Peyer's patch (tissue), 4 donors: ENCODE data around the gene MEFV. TPM values are rescaled to one million over a fixed set of nuclear protein-coding genes. Genes with fewer than 3 reads are reported as not detected.

Source experiments
- DNase-seq, 3 donors: peaks; one replicate each; pipeline ENCODE4 v3.0.0-alpha.2; 2017 to 2019
- H3K27ac ChIP-seq, 4 donors: fragments of 200-600 bp; sonication (generic); one replicate each; pipeline ENCODE4 v1.5.1; 2016 to 2019
- H3K27me3 ChIP-seq, 2 donors: fragments of 200-600 bp; sonication (generic); one replicate each; pipeline ENCODE4 v1.5.1; 2019
- H3K36me3 ChIP-seq, 3 donors: fragments of 200-600 bp; sonication (generic); one replicate each; pipeline ENCODE4 v1.5.1; 2016 to 2019
- H3K4me1 ChIP-seq, 4 donors: fragments of 200-600 bp; sonication (generic); one replicate each; pipeline ENCODE4 v1.5.1; 2016 to 2019
- H3K4me3 ChIP-seq, 4 donors: fragments of 200-600 bp; sonication (generic); 1 replicate in 3 of 4; 2 replicates in 1 of 4; pipeline ENCODE4 v1.5.1; 2016 to 2019; ENCODE audit warnings: mild to moderate bottlenecking in 1 of 4
- H3K9me3 ChIP-seq, 4 donors: fragments of 200-600 bp; sonication (generic); one replicate each; pipeline ENCODE4 v1.5.1; 2016 to 2019; ENCODE audit warnings: mild to moderate bottlenecking in 1 of 4
- POLR2A ChIP-seq, 2 donors: fragments of 450-650 bp; IDR thresholded peaks; one replicate each; pipeline ENCODE4 v1.5.1; 2017; ENCODE audit warnings: antibody characterized with exemption in 2 of 2, mild to moderate bottlenecking in 2 of 2, moderate library complexity in 2 of 2
- total RNA-seq, 4 donors: library from RNA; depleted of rRNA; stranded (reverse); fragments of >200 nt; gene quantifications; one replicate each; pipeline ENCODE4 v1.1.0, GENCODE V29; 2016
- TF ChIP-seq, protein P1 (sequence below), 6 experiments: fragments of 450-650 bp in 4 of 6; fragments of 200-600 bp in 2 of 6; sonication (generic) in 1 of 6; IDR thresholded peaks; one replicate each; pipeline ENCODE4 v1.5.1; 2017 to 2019; ENCODE audit warnings: antibody characterized with exemption in 6 of 6, mild to moderate bottlenecking in 3 of 6, moderate library complexity in 1 of 6

Gene MEFV
- total RNA-seq, 4 donors from 2014 or later = 1.2 to 6.6 (median 2.2) TPM

DNA sequence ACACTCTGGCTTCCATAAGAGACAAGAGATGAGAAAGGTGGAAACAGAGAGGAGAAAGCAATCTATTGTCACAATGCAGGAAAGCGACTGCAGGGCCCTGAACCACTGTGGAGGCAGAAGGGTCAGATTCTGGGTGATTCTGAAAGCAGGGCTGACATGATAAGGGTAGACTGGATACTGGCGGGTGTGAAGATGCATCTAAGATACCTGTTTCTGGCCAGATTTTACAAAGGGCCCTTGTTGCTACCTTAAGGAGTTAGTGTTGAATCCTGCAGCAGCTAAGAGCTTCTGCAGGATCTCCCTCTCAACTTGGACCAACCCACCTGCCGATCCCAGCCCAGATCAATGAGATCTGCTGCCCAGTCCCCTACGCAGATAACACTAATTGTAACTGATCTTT lies 6.1 kb upstream of the MEFV start:
- DNase-seq = no peak
- no peak for TF ChIP-seq POLR2A (IDR thresholded peaks at IDR 0.05)
- TF ChIP-seq, protein P1, sequence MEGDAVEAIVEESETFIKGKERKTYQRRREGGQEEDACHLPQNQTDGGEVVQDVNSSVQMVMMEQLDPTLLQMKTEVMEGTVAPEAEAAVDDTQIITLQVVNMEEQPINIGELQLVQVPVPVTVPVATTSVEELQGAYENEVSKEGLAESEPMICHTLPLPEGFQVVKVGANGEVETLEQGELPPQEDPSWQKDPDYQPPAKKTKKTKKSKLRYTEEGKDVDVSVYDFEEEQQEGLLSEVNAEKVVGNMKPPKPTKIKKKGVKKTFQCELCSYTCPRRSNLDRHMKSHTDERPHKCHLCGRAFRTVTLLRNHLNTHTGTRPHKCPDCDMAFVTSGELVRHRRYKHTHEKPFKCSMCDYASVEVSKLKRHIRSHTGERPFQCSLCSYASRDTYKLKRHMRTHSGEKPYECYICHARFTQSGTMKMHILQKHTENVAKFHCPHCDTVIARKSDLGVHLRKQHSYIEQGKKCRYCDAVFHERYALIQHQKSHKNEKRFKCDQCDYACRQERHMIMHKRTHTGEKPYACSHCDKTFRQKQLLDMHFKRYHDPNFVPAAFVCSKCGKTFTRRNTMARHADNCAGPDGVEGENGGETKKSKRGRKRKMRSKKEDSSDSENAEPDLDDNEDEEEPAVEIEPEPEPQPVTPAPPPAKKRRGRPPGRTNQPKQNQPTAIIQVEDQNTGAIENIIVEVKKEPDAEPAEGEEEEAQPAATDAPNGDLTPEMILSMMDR (IDR thresholded peaks at IDR 0.05) = no peak
- Histone ChIP-seq H3K4me1 (peaks cover 0 to 9% (median 0%) of the 10 kb centered on the region in 4 donors), H3K9me3 (no peaks in the 10 kb centered on the region), H3K27ac (no peak overlapping the region), H3K36me3 (no peaks in the 10 kb centered on the region), H3K4me3 (no peak overlapping the region), H3K27me3 (no peaks in the 10 kb centered on the region)

DNA sequence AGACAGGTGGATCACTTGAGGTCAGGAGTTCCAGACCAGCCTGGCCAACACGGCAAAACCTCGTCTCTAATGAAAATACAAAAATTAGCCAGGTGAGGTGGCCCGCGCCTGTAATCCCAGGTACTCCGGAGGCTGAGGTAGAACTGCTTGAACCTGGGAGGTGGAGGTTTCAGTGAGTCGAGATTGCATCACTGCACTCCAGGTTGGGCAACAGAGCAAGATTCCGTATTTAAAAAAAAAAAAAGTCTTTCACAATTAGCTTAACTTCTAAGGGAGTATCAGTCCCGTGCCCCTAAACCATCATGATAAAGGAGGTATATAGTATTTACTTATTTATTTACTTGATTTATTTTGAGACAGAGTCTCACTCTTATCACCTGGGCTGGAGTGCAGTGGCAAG lies 3.4 kb upstream of the MEFV start:
- H3K9me3 ChIP-seq = no peaks in the 10 kb centered on the region
- no peak for DNase-seq
- H3K27me3 ChIP-seq = no peaks in the 10 kb centered on the region
- peak overlapping the region in 1 of 4 donors; percentile 19 for H3K27ac ChIP-seq
- H3K4me1 ChIP-seq = peaks cover 0 to under 1% (median 0%) of the 10 kb centered on the region in 4 donors
- no peaks in the 10 kb centered on the region for H3K36me3 ChIP-seq
- TF ChIP-seq, protein P1 (IDR thresholded peaks at IDR 0.05) = no peak
- TF ChIP-seq POLR2A (IDR thresholded peaks at IDR 0.05) = no peak
- H3K4me3 ChIP-seq = no peak overlapping the region

DNA sequence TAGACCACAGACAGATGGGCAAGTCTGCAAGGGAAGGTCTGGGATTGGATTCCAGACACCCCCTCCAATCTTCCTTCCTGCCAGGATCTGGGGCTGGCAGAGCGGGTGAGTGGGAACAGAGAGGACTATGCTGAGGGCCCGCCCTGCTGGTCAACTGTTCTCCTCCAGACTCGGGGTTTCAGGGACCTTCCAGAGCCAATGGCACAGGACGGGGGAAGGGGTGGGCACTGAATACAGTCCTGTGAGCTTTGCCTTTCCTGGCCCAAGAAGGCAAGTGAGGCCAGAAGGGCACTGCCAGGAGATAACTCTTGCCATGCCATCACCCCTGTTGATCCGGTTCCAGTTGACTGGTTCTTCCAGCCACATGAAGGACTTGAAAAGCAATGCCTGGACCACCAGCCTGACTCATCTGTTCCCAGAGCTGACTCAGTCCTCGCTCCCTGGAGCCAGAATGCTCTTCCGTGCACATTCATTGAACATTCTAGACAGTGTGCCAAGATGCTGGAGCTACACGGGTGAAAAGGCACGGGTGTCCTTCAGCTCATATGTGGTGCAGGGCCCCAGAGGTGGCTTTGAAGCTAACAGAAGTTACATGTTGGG lies 533 bp upstream of the MEFV start:
- no peak overlapping the region for H3K27ac ChIP-seq
- TF ChIP-seq POLR2A (IDR thresholded peaks at IDR 0.05) = no peak
- TF ChIP-seq, protein P1 (IDR thresholded peaks at IDR 0.05) = no peak
- no peaks in the 10 kb centered on the region for H3K9me3 ChIP-seq
- H3K4me1 ChIP-seq = no peaks in the 10 kb centered on the region
- DNase-seq = no peak
- H3K27me3 ChIP-seq = no peaks in the 10 kb centered on the region
- no peaks in the 10 kb centered on the region for H3K36me3 ChIP-seq
- no peak overlapping the region for H3K4me3 ChIP-seq

DNA sequence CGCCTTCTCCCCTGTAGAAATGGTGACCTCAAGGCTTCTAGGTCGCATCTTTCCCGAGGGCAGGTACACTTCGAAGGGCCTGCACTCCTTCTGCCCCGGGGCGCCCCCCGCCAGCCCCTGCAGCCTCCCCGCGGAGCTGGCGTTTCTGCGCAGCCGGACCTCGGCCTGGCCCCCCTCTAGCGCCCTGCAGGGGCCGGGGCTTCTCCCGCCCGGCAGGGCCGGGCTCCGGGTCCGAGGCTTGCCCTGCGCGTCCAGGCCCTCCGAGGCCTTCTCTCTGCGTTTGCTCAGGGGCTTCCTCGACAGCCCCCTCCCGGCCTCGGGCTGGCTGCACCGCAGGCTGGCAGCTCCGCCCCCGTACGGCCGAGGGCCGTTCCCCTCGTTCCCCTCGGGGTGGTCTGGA lies 2.1 kb downstream of the MEFV start:
- no peaks in the 10 kb centered on the region for H3K36me3 ChIP-seq
- TF ChIP-seq, protein P1 (IDR thresholded peaks at IDR 0.05) = no peak
- no peak for TF ChIP-seq POLR2A (IDR thresholded peaks at IDR 0.05)

DNA sequence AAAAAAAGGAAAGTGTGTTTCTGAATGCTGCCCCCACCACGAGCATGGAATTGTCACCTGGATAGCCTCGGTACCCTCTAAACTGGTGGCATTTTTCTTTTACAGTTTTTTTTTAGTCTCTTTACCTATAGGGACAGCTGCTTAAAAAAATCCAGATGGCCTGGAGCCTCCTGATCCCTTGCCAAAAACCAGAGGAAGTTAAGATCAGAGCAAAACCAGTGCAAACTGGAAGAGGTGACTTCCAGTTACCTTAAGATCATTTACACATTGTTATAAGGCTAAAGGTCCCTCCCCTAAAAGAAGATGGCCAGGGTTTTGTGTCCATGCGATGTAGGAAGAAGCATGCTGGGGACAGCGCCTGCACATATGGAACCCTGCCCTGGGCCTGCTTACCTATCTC lies 3.5 kb downstream of the MEFV start:
- no peaks in the 10 kb centered on the region for H3K9me3 ChIP-seq
- no peaks in the 10 kb centered on the region for H3K4me1 ChIP-seq
- H3K27me3 ChIP-seq = no peaks in the 10 kb centered on the region
- no peaks in the 10 kb centered on the region for H3K36me3 ChIP-seq
- TF ChIP-seq POLR2A (IDR thresholded peaks at IDR 0.05) = no peak
- TF ChIP-seq, protein P1 (IDR thresholded peaks at IDR 0.05) = no peak
- no peak overlapping the region for H3K4me3 ChIP-seq
- no peak for DNase-seq
- H3K27ac ChIP-seq = no peak overlapping the region

More for the DNA sequence above, 2.1 kb downstream of the MEFV start:
- Histone ChIP-seq H3K4me3 (no peak overlapping the region), H3K9me3 (no peaks in the 10 kb centered on the region), H3K27ac (no peak overlapping the region), H3K27me3 (no peaks in the 10 kb centered on the region), H3K4me1 (no peaks in the 10 kb centered on the region)
- no peak for DNase-seq

DNA sequence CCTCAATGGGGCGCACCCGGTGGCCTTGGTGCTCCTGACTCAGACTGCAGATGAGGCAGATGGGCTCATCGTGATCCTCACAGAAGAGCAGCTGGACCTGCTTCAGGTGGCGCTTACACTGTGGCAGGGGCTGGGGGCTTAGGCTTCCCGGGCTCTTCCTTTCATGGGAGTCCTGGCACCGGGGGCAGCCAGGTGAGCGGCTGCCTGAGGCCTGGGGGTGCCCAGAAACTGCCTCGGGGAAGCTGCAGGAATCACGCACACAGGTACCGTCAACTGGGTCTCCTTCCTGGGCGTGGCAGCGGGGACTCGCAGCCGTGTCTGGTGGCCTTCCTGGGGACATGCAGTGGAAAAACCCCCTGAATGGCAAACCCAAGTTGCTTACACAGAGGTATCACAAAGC lies 7.0 kb downstream of the MEFV start:
- TF ChIP-seq, protein P1 (IDR thresholded peaks at IDR 0.05) = no peak
- TF ChIP-seq POLR2A (IDR thresholded peaks at IDR 0.05) = no peak
- Histone ChIP-seq H3K4me3 (no peak overlapping the region), H3K36me3 (no peaks in the 10 kb centered on the region), H3K4me1 (no peaks in the 10 kb centered on the region), H3K9me3 (no peaks in the 10 kb centered on the region), H3K27me3 (no peaks in the 10 kb centered on the region), H3K27ac (no peak overlapping the region)
- DNase-seq = peak in 1 of 3 donors; percentile 26
